ENCODE measurements around the gene IKZF1. TPM values are rescaled to one million over a fixed set of nuclear protein-coding genes. Genes with fewer than 3 reads are reported as not detected.

The IKZF1 gene
- total and polyA plus RNA-seq, 9 of the 15 experiments (the other 6 are each of a cell fraction or from before 2014, with no cell fraction given) = 12.6 to 85.3 (median 44.7) TPM

DNA sequence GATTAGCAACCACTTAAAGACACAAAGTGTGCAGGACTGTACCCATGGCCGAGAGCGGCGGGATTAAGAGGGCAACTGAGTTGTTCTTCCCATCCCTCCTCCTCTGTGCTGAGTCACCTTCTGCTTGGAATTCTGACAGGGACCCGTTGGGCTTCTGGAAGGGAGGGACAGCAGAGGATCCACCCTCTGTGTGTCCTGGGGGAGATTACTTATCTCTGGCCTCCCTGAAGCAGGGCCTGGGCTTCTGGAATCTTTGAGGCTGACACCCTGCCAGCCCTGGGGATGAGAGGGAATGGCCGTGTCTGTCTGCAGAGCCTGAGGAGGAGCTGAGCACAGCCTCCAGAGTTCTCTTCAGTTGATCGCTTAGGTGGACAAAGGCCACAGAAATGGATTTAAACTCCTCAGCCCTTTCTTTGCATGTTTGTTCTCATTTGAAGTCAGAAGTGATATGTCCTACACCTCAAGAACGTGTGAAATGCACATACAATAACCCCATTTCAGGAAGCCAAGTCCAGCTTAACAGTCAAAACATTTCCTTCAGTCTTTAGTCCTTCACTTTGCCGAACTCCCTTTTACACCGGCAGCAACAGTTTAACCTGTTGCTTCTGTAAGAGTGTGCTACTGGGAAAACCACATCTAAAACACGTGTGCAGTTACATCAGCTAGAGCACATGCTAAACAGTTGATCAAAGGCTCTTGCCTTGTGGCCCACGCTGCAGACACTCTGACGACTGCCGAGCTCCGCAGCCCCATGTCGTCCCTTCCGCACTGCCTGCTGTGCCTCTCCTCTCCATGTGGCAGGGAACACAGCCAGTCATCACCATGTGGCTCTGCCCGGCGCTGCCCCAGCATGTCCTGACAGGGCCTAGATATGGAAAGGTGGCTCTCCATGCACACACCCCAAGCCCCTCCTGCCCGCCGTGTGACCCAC, 55.7 kb downstream of the IKZF1 start (continued):
- TF ChIP-seq, protein P1, sequence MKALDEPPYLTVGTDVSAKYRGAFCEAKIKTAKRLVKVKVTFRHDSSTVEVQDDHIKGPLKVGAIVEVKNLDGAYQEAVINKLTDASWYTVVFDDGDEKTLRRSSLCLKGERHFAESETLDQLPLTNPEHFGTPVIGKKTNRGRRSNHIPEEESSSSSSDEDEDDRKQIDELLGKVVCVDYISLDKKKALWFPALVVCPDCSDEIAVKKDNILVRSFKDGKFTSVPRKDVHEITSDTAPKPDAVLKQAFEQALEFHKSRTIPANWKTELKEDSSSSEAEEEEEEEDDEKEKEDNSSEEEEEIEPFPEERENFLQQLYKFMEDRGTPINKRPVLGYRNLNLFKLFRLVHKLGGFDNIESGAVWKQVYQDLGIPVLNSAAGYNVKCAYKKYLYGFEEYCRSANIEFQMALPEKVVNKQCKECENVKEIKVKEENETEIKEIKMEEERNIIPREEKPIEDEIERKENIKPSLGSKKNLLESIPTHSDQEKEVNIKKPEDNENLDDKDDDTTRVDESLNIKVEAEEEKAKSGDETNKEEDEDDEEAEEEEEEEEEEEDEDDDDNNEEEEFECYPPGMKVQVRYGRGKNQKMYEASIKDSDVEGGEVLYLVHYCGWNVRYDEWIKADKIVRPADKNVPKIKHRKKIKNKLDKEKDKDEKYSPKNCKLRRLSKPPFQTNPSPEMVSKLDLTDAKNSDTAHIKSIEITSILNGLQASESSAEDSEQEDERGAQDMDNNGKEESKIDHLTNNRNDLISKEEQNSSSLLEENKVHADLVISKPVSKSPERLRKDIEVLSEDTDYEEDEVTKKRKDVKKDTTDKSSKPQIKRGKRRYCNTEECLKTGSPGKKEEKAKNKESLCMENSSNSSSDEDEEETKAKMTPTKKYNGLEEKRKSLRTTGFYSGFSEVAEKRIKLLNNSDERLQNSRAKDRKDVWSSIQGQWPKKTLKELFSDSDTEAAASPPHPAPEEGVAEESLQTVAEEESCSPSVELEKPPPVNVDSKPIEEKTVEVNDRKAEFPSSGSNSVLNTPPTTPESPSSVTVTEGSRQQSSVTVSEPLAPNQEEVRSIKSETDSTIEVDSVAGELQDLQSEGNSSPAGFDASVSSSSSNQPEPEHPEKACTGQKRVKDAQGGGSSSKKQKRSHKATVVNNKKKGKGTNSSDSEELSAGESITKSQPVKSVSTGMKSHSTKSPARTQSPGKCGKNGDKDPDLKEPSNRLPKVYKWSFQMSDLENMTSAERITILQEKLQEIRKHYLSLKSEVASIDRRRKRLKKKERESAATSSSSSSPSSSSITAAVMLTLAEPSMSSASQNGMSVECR (CRISPR knock-in tag; IDR thresholded peaks at IDR 0.05) = no peak
- TF ChIP-seq ETV5 (CRISPR knock-in tag; IDR thresholded peaks at IDR 0.05; ENCODE audit: low read depth) (no peak), SRF (CRISPR knock-in tag; IDR thresholded peaks at IDR 0.05) (peak; percentile 49 to 51; a peak in 1 of 4 replicates), ZBTB7A (IDR thresholded peaks at IDR 0.05; ENCODE audit: borderline replicate concordance, control insufficient read depth, low read depth, low read length) (no peak), RBM25 (IDR thresholded peaks at IDR 0.05; ENCODE audit: low read depth, low read length, severe bottlenecking) (no peak), CBFB (CRISPR knock-in tag; IDR thresholded peaks at IDR 0.05) (peak; percentile 56; the same call in 1 of the 2 replicates), PURB (CRISPR knock-in tag; IDR thresholded peaks at IDR 0.05; ENCODE audit: low read depth) (no peak), ZNF41 (CRISPR knock-in tag; conservative IDR thresholded peaks at IDR 0.05) (no peak; the same call in 1 of the 2 replicates), SMAD1 (IDR thresholded peaks at IDR 0.05; ENCODE audit: low read depth, low read length, partially characterized antibody) (no peak), ZNF778 (CRISPR knock-in tag; IDR thresholded peaks at IDR 0.05) (no peak), MBD2 (IDR thresholded peaks at IDR 0.05; ENCODE audit: borderline replicate concordance, low read depth) (peak; percentile 24; the same call in 1 of the 2 replicates), KHSRP (IDR thresholded peaks at IDR 0.05) (no peak), MCM5 (IDR thresholded peaks at IDR 0.05; ENCODE audit: low read depth) (no peak), CBX2 (IDR thresholded peaks at IDR 0.05; ENCODE audit: insufficient read depth, low read length, poor library complexity, severe bottlenecking) (no peak), MYNN (IDR thresholded peaks at IDR 0.05) (peak; percentile 21; the same call in 1 of the 2 replicates), MYNN (CRISPR knock-in tag; IDR thresholded peaks at IDR 0.05) (no peak), TSC22D4 (tag; IDR thresholded peaks at IDR 0.05) (no peak), PHB2 (IDR thresholded peaks at IDR 0.05; ENCODE audit: low read depth) (no peak)
- TF ChIP-seq, protein P2, sequence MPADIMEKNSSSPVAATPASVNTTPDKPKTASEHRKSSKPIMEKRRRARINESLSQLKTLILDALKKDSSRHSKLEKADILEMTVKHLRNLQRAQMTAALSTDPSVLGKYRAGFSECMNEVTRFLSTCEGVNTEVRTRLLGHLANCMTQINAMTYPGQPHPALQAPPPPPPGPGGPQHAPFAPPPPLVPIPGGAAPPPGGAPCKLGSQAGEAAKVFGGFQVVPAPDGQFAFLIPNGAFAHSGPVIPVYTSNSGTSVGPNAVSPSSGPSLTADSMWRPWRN (IDR thresholded peaks at IDR 0.05; ENCODE audit: low read depth) = no peak
- TF ChIP-seq, protein P3, sequence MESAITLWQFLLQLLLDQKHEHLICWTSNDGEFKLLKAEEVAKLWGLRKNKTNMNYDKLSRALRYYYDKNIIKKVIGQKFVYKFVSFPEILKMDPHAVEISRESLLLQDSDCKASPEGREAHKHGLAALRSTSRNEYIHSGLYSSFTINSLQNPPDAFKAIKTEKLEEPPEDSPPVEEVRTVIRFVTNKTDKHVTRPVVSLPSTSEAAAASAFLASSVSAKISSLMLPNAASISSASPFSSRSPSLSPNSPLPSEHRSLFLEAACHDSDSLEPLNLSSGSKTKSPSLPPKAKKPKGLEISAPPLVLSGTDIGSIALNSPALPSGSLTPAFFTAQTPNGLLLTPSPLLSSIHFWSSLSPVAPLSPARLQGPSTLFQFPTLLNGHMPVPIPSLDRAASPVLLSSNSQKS (CRISPR knock-in tag; IDR thresholded peaks at IDR 0.05) = no peak
- TF ChIP-seq, protein P4, sequence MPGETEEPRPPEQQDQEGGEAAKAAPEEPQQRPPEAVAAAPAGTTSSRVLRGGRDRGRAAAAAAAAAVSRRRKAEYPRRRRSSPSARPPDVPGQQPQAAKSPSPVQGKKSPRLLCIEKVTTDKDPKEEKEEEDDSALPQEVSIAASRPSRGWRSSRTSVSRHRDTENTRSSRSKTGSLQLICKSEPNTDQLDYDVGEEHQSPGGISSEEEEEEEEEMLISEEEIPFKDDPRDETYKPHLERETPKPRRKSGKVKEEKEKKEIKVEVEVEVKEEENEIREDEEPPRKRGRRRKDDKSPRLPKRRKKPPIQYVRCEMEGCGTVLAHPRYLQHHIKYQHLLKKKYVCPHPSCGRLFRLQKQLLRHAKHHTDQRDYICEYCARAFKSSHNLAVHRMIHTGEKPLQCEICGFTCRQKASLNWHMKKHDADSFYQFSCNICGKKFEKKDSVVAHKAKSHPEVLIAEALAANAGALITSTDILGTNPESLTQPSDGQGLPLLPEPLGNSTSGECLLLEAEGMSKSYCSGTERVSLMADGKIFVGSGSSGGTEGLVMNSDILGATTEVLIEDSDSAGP (CRISPR knock-in tag; IDR thresholded peaks at IDR 0.05) = no peak
